ENCODE measurements around the gene CPSF3.

The CPSF3 gene

DNA sequence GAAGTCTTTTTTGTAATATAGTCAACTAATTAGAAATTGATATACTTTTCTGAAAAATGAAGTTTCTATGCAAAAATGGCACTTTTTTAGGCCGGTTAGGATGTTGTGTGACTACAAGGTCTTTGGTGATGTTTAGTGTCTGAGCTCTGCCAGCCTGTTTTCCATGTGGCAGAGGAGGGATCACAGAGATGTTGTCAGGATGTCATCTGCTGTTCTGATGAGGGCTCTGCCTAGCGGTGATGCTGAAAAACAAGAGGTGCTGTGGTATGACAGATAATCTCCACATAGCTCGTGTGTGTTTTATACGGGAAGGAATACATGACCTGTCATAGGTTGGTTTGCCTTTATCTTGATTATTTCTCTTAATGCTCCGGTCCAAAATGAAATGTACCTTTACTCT lies 38.9 kb downstream of the CPSF3 start:
- no peak overlapping the region for H3K4me3 ChIP-seq (ENCODE audit: low read length)
- H3K9ac ChIP-seq (ENCODE audit: low read length): no peak overlapping the region
- peaks cover 3% of the 10 kb centered on the region for H3K36me3 ChIP-seq (ENCODE audit: control insufficient read depth, insufficient read depth, low read length)
- H3K4ac ChIP-seq (ENCODE audit: low read depth, low read length): no peak overlapping the region
- no peak overlapping the region for H2BK5ac ChIP-seq (ENCODE audit: low read length)
- H3K4me2 ChIP-seq (ENCODE audit: low read length): no peak overlapping the region
- no peak overlapping the region for H3K18ac ChIP-seq (ENCODE audit: low read length)
- no peaks in the 10 kb centered on the region for H3K4me1 ChIP-seq (ENCODE audit: control insufficient read depth, low read depth, low read length)
- no peak overlapping the region for H3K27ac ChIP-seq (ENCODE audit: low read depth, low read length)
- no peaks in the 10 kb centered on the region for H3K79me1 ChIP-seq (ENCODE audit: low read length)
- no peak overlapping the region for H3K23ac ChIP-seq (ENCODE audit: low read length)
- H3K79me2 ChIP-seq (ENCODE audit: control insufficient read depth, insufficient read depth, low read length): no peaks in the 10 kb centered on the region
- no peak overlapping the region for H4K5ac ChIP-seq (ENCODE audit: low read length)
- H2AK5ac ChIP-seq (ENCODE audit: low read length): no peak overlapping the region
- H3K56ac ChIP-seq (ENCODE audit: low read length): no peak overlapping the region
- no peak overlapping the region for H4K8ac ChIP-seq (ENCODE audit: low read depth, low read length)
- H3K27me3 ChIP-seq (ENCODE audit: insufficient read depth, low read length, poor library complexity): no peaks in the 10 kb centered on the region
- H2BK120ac ChIP-seq (ENCODE audit: low read depth, low read length): no peak overlapping the region
- no peak for DNase-seq
- no peak overlapping the region for H2BK15ac ChIP-seq (replicated peaks; ENCODE audit: low read depth)
- no CpG with 5 or more reads among the region's 5 CpGs for WGBS (ENCODE audit: extremely low coverage, insufficient coverage, low lambda C conversion rate)

DNA sequence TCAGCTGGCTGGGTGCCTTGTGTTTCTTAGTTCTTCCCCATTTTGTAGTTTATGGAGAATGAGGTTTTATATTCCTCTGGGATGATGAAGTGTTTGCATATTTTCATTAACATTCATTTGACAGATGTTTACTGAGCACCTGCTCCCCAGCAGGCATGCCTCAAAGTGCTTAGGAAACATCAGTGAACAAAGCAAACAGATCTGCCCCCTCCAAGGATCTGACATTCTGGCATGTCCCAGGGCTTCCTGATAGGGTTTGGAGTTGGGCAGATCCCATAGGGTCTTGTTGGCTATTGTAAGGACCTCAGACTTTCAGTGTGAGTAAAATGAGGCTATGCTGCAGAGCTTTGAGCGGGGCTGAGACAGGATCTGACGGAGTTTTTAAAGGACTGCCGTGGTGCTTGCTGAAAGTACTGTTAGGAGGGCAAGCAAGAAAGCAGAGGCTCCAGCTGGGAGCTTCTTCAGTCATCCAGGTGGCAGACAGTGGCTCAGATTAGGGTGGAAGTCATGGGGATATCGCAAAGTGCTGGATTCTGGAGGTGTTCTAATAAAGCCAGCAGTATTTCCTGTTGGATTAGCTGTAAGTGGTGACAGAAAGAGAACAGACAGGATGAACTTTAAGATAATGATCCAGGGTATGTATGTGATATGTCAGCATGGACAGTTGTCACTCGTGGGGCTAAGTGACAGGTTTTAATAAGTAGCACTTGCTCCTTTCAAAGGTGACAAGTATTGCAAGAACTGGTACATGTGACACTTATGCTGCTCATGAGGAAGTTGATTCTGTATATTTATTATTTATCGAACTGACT lies 39.6 kb downstream of the CPSF3 start:
- no peak overlapping the region for H2BK120ac ChIP-seq (ENCODE audit: low read depth, low read length)
- no peak for DNase-seq
- H3K4me2 ChIP-seq (ENCODE audit: low read length): no peak overlapping the region
- H4K5ac ChIP-seq (ENCODE audit: low read length): no peak overlapping the region
- H3K27ac ChIP-seq (ENCODE audit: low read depth, low read length): peak overlapping the region; percentile 33
- H4K8ac ChIP-seq (ENCODE audit: low read depth, low read length): no peak overlapping the region
- H3K56ac ChIP-seq (ENCODE audit: low read length): no peak overlapping the region
- no peak overlapping the region for H3K9ac ChIP-seq (ENCODE audit: low read length)
- H3K79me2 ChIP-seq (ENCODE audit: control insufficient read depth, insufficient read depth, low read length): no peaks in the 10 kb centered on the region
- no peak overlapping the region for H3K4me3 ChIP-seq (ENCODE audit: low read length)
- H3K79me1 ChIP-seq (ENCODE audit: low read length): no peaks in the 10 kb centered on the region
- no peak overlapping the region for H2BK5ac ChIP-seq (ENCODE audit: low read length)
- WGBS (ENCODE audit: extremely low coverage, insufficient coverage, low lambda C conversion rate): no CpG with 5 or more reads among the region's 6 CpGs
- H3K27me3 ChIP-seq (ENCODE audit: insufficient read depth, low read length, poor library complexity): no peaks in the 10 kb centered on the region
- H3K36me3 ChIP-seq (ENCODE audit: control insufficient read depth, insufficient read depth, low read length): peaks cover 5% of the 10 kb centered on the region
- H3K4ac ChIP-seq (ENCODE audit: low read depth, low read length): no peak overlapping the region
- H3K4me1 ChIP-seq (ENCODE audit: control insufficient read depth, low read depth, low read length): no peaks in the 10 kb centered on the region
- no peak overlapping the region for H3K18ac ChIP-seq (ENCODE audit: low read length)
- H2AK5ac ChIP-seq (ENCODE audit: low read length): no peak overlapping the region
- no peak overlapping the region for H3K23ac ChIP-seq (ENCODE audit: low read length)
- no peak overlapping the region for H2BK15ac ChIP-seq (replicated peaks; ENCODE audit: low read depth)

GRCh38 chr2:9463698-9464034 lies 40.2 kb downstream of the CPSF3 start:
- no CpG with 5 or more reads among the region's 7 CpGs for WGBS (ENCODE audit: extremely low coverage, insufficient coverage, low lambda C conversion rate)
- Histone ChIP-seq H3K27ac (ENCODE audit: low read depth, low read length) (no peak overlapping the region), H3K23ac (ENCODE audit: low read length) (no peak overlapping the region), H4K8ac (ENCODE audit: low read depth, low read length) (no peak overlapping the region), H4K5ac (ENCODE audit: low read length) (no peak overlapping the region), H3K4ac (ENCODE audit: low read depth, low read length) (no peak overlapping the region), H2BK120ac (ENCODE audit: low read depth, low read length) (no peak overlapping the region), H3K18ac (ENCODE audit: low read length) (no peak overlapping the region), H3K27me3 (ENCODE audit: insufficient read depth, low read length, poor library complexity) (no peaks in the 10 kb centered on the region), H2BK15ac (replicated peaks; ENCODE audit: low read depth) (no peak overlapping the region), H2BK5ac (ENCODE audit: low read length) (no peak overlapping the region), H3K79me2 (ENCODE audit: control insufficient read depth, insufficient read depth, low read length) (no peaks in the 10 kb centered on the region), H3K36me3 (ENCODE audit: control insufficient read depth, insufficient read depth, low read length) (peaks cover 5% of the 10 kb centered on the region), H3K9ac (ENCODE audit: low read length) (no peak overlapping the region), H3K4me1 (ENCODE audit: control insufficient read depth, low read depth, low read length) (no peaks in the 10 kb centered on the region), H3K56ac (ENCODE audit: low read length) (no peak overlapping the region), H3K79me1 (ENCODE audit: low read length) (no peaks in the 10 kb centered on the region), H2AK5ac (ENCODE audit: low read length) (no peak overlapping the region), H3K4me2 (ENCODE audit: low read length) (no peak overlapping the region), H3K4me3 (ENCODE audit: low read length) (no peak overlapping the region)
- no peak for DNase-seq

- no peak overlapping the region for H2AK5ac ChIP-seq (ENCODE audit: low read length)
- no CpG with 5 or more reads among the region's 7 CpGs for WGBS (ENCODE audit: extremely low coverage, insufficient coverage, low lambda C conversion rate)
- no peak for DNase-seq
- no peak overlapping the region for H3K4ac ChIP-seq (ENCODE audit: low read depth, low read length)
- H3K4me1 ChIP-seq (ENCODE audit: control insufficient read depth, low read depth, low read length): no peaks in the 10 kb centered on the region
- H4K8ac ChIP-seq (ENCODE audit: low read depth, low read length): no peak overlapping the region
- no peak overlapping the region for H2BK120ac ChIP-seq (ENCODE audit: low read depth, low read length)
- H3K27ac ChIP-seq (ENCODE audit: low read depth, low read length): no peak overlapping the region
- no peak overlapping the region for H3K23ac ChIP-seq (ENCODE audit: low read length)
- no peak overlapping the region for H3K18ac ChIP-seq (ENCODE audit: low read length)
- H3K27me3 ChIP-seq (ENCODE audit: insufficient read depth, low read length, poor library complexity): no peaks in the 10 kb centered on the region
- no peak overlapping the region for H2BK5ac ChIP-seq (ENCODE audit: low read length)
- no peak overlapping the region for H3K4me3 ChIP-seq (ENCODE audit: low read length)
- no peak overlapping the region for H3K56ac ChIP-seq (ENCODE audit: low read length)
- no peak overlapping the region for H4K5ac ChIP-seq (ENCODE audit: low read length)
- H3K4me2 ChIP-seq (ENCODE audit: low read length): no peak overlapping the region
- no peak overlapping the region for H2BK15ac ChIP-seq (replicated peaks; ENCODE audit: low read depth)
- no peaks in the 10 kb centered on the region for H3K79me1 ChIP-seq (ENCODE audit: low read length)
- peaks cover 5% of the 10 kb centered on the region for H3K36me3 ChIP-seq (ENCODE audit: control insufficient read depth, insufficient read depth, low read length)
- no peak overlapping the region for H3K9ac ChIP-seq (ENCODE audit: low read length)
- H3K79me2 ChIP-seq (ENCODE audit: control insufficient read depth, insufficient read depth, low read length): no peaks in the 10 kb centered on the region
Observed at GRCh38 chr2:9465170-9465569, 41.7 kb downstream of the CPSF3 start.

DNA sequence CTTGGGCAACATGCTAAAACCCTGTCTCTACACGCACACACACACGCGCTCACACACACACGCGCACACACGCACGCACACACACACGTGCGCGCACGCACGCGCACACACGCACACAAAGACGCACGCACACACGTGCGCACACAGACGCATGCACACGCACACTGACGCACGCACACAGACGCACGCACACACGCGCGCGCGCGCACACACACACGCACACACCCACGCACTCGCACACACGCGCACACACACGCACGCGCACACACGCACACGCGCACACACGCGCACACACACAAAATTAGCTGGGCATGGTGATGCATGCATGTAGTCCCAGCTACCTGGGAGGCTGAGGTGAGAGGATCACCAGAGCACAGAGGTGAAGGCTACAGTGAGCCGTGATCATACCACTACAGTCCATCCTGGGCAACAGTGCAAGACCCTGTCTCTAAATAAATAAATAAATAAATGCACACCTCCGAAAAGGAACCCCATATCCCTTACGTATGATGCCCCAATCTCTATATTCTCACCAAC lies 42.8 kb downstream of the CPSF3 start:
- 100% methylated on average over 16 of the region's 46 CpGs for WGBS (ENCODE audit: extremely low coverage, insufficient coverage, low lambda C conversion rate)

DNA sequence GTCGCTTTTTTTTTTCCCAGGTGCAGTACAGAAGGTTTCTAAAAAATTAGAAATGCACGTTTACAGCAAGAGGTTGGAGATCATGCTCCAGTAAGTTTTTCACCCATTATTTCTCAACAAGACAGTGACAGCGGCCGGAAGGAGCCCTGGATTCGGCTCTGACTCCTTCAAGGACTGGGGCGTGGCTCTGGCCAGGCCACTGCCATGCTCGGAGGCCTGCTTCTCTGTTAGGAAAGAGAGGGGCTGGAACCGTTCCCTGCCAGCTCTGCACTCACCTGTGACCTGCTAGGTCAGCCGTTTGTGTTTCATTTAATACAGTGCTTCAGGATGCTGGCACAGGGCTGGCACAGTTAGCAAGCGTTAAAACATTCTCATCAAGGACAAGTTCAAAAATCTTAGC lies 44.2 kb downstream of the CPSF3 start:
- Histone ChIP-seq H3K4me3 (ENCODE audit: low read length) (no peak overlapping the region), H4K5ac (ENCODE audit: low read length) (no peak overlapping the region), H3K27me3 (ENCODE audit: insufficient read depth, low read length, poor library complexity) (no peaks in the 10 kb centered on the region), H3K36me3 (ENCODE audit: control insufficient read depth, insufficient read depth, low read length) (peaks cover 5% of the 10 kb centered on the region), H3K9ac (ENCODE audit: low read length) (no peak overlapping the region), H3K4ac (ENCODE audit: low read depth, low read length) (no peak overlapping the region), H2BK5ac (ENCODE audit: low read length) (no peak overlapping the region), H3K4me1 (ENCODE audit: control insufficient read depth, low read depth, low read length) (no peaks in the 10 kb centered on the region), H2AK5ac (ENCODE audit: low read length) (no peak overlapping the region), H4K8ac (ENCODE audit: low read depth, low read length) (no peak overlapping the region), H2BK15ac (replicated peaks; ENCODE audit: low read depth) (no peak overlapping the region), H3K79me2 (ENCODE audit: control insufficient read depth, insufficient read depth, low read length) (no peaks in the 10 kb centered on the region), H3K18ac (ENCODE audit: low read length) (no peak overlapping the region), H2BK120ac (ENCODE audit: low read depth, low read length) (no peak overlapping the region), H3K27ac (ENCODE audit: low read depth, low read length) (no peak overlapping the region), H3K79me1 (ENCODE audit: low read length) (no peaks in the 10 kb centered on the region), H3K23ac (ENCODE audit: low read length) (no peak overlapping the region), H3K56ac (ENCODE audit: low read length) (no peak overlapping the region), H3K4me2 (ENCODE audit: low read length) (no peak overlapping the region)
- no peak for DNase-seq
- WGBS (ENCODE audit: extremely low coverage, insufficient coverage, low lambda C conversion rate): no CpG with 5 or more reads among the region's 10 CpGs

More for the DNA sequence above, 42.8 kb downstream of the CPSF3 start:
- Histone ChIP-seq H3K9ac (ENCODE audit: low read length) (no peak overlapping the region), H2BK5ac (ENCODE audit: low read length) (no peak overlapping the region), H3K4me3 (ENCODE audit: low read length) (no peak overlapping the region), H4K5ac (ENCODE audit: low read length) (no peak overlapping the region), H3K27ac (ENCODE audit: low read depth, low read length) (no peak overlapping the region), H3K4me2 (ENCODE audit: low read length) (no peak overlapping the region), H3K79me2 (ENCODE audit: control insufficient read depth, insufficient read depth, low read length) (no peaks in the 10 kb centered on the region), H3K27me3 (ENCODE audit: insufficient read depth, low read length, poor library complexity) (no peaks in the 10 kb centered on the region), H3K23ac (ENCODE audit: low read length) (no peak overlapping the region), H3K36me3 (ENCODE audit: control insufficient read depth, insufficient read depth, low read length) (peaks cover 5% of the 10 kb centered on the region), H2BK120ac (ENCODE audit: low read depth, low read length) (no peak overlapping the region), H3K79me1 (ENCODE audit: low read length) (no peaks in the 10 kb centered on the region), H3K56ac (ENCODE audit: low read length) (no peak overlapping the region), H2BK15ac (replicated peaks; ENCODE audit: low read depth) (no peak overlapping the region), H3K4me1 (ENCODE audit: control insufficient read depth, low read depth, low read length) (no peaks in the 10 kb centered on the region), H2AK5ac (ENCODE audit: low read length) (no peak overlapping the region), H3K4ac (ENCODE audit: low read depth, low read length) (no peak overlapping the region), H4K8ac (ENCODE audit: low read depth, low read length) (no peak overlapping the region), H3K18ac (ENCODE audit: low read length) (no peak overlapping the region)
- no peak for DNase-seq
